SU-DHL-6 (cell line): ENCODE data around the gene POPDC2.

ENCODE experiments used
- H2AFZ ChIP-seq: fragments of 200-600 bp; sonication (generic); 2 replicates; pipeline ENCODE4 v1.6.1; 2014; ENCODE audit warnings: low read depth, mild to moderate bottlenecking, moderate library complexity, mixed read lengths, antibody characterized with exemption, low read length; ENCODE audit not compliant: severe bottlenecking
- H3F3A ChIP-seq: fragments of 200-600 bp; shearing (Covaris generic); 2 replicates; pipeline ENCODE4 v1.6.0; 2016; ENCODE audit warnings: antibody characterized with exemption, mild to moderate bottlenecking; ENCODE audit not compliant: insufficient read depth
- H3K27ac ChIP-seq: fragments of 200-600 bp; sonication (generic); 2 replicates; pipeline ENCODE4 v1.5.1; 2016; ENCODE audit warnings: low read depth, mild to moderate bottlenecking, low read length, moderate library complexity, mixed read lengths
- H3K27me3 ChIP-seq: fragments of 200-600 bp; sonication (generic), shearing (Covaris generic); 2 replicates; pipeline ENCODE4 v1.6.0; 2014; ENCODE audit warnings: mild to moderate bottlenecking, low read length
- H3K36me3 ChIP-seq: fragments of 200-600 bp; sonication (generic); 2 replicates; pipeline ENCODE4 v1.6.1; 2014; ENCODE audit warnings: mild to moderate bottlenecking, low read length, mixed read lengths
- H3K4me2 ChIP-seq: fragments of 300-600, 200-600 bp; shearing (Covaris generic), sonication (generic); 2 replicates; pipeline ENCODE4 v1.6.0; 2014; ENCODE audit warnings: low read length, low read depth, mild to moderate bottlenecking; ENCODE audit not compliant: poor library complexity, severe bottlenecking
- H3K4me3 ChIP-seq: fragments of 200-600 bp; sonication (generic); 2 replicates; pipeline ENCODE4 v1.5.1; 2014; ENCODE audit warnings: antibody characterized with exemption, low read length, mild to moderate bottlenecking, mixed read lengths; ENCODE audit not compliant: insufficient read depth, poor library complexity, severe bottlenecking
- H3K79me2 ChIP-seq: fragments of 200-600 bp; sonication (generic); 2 replicates; pipeline ENCODE4 v1.6.1; 2014; ENCODE audit warnings: mild to moderate bottlenecking, low read length, moderate library complexity; ENCODE audit not compliant: insufficient read depth
- H3K9ac ChIP-seq: fragments of 200-600 bp; sonication (generic); 2 replicates; pipeline ENCODE4 v1.7.0; 2014; ENCODE audit warnings: mild to moderate bottlenecking, low read length
- H3K9me2 ChIP-seq: fragments of 200-600 bp; sonication (generic); replicated peaks from 2 replicates; pipeline ENCODE4 v1.6.1; 2014; ENCODE audit warnings: low read length; ENCODE audit not compliant: insufficient read depth
- H3K9me3 ChIP-seq: fragments of 200-600 bp; sonication (generic); 2 replicates; pipeline ENCODE4 v1.6.1; 2014; ENCODE audit warnings: low read length, mixed read lengths; ENCODE audit not compliant: insufficient read depth
- H4K20me1 ChIP-seq: fragments of 200-600 bp; sonication (generic); 2 replicates; pipeline ENCODE4 v1.6.1; 2014; ENCODE audit warnings: low read depth, mild to moderate bottlenecking, antibody characterized with exemption, low read length, moderate library complexity, mixed read lengths
- CTCF ChIP-seq: fragments of 200-600 bp; sonication (generic); IDR thresholded peaks from one replicate; pipeline ENCODE4 v1.5.1; 2017; ENCODE audit warnings: antibody characterized with exemption, mild to moderate bottlenecking, low read length, moderate library complexity; ENCODE audit not compliant: insufficient read depth, poor library complexity, severe bottlenecking
- EZH2phosphoT487 ChIP-seq: fragments of 200-600 bp; sonication (generic), shearing (Covaris generic); conservative IDR thresholded peaks from 2 replicates; pipeline ENCODE4 v1.6.1; 2018; ENCODE audit warnings: mild to moderate bottlenecking, antibody characterized with exemption, low read length, moderate library complexity, mixed read lengths

POPDC2 gene

GRCh38 chr3:119600732-119601131, 59.7 kb downstream of the POPDC2 start:
- no peaks in the 10 kb centered on the region for H3K27me3 ChIP-seq
- TF ChIP-seq CTCF (no peak), EZH2phosphoT487 (no peak)
- H2AFZ ChIP-seq: no peak overlapping the region
- no peaks in the 10 kb centered on the region for H4K20me1 ChIP-seq
- no peaks in the 10 kb centered on the region for H3K36me3 ChIP-seq
- no peaks in the 10 kb centered on the region for H3F3A ChIP-seq
- H3K79me2 ChIP-seq: no peaks in the 10 kb centered on the region
- no peak overlapping the region for H3K4me2 ChIP-seq
- no peak overlapping the region for H3K4me3 ChIP-seq
- H3K9me3 ChIP-seq: no peaks in the 10 kb centered on the region
- H3K9me2 ChIP-seq: no peaks in the 10 kb centered on the region
- H3K27ac ChIP-seq: no peak overlapping the region
- no peak overlapping the region for H3K9ac ChIP-seq

GRCh38 chr3:119599558-119600174, 60.7 kb downstream of the POPDC2 start:
- Histone ChIP-seq H3K27ac (no peak overlapping the region), H3K9ac (no peak overlapping the region), H3K4me2 (no peak overlapping the region), H3K79me2 (no peaks in the 10 kb centered on the region), H3K9me3 (no peaks in the 10 kb centered on the region), H3K9me2 (no peaks in the 10 kb centered on the region), H3K36me3 (no peaks in the 10 kb centered on the region), H3K27me3 (no peaks in the 10 kb centered on the region), H3F3A (no peaks in the 10 kb centered on the region), H3K4me3 (no peak overlapping the region), H4K20me1 (no peaks in the 10 kb centered on the region), H2AFZ (no peak overlapping the region)
- TF ChIP-seq CTCF (no peak), EZH2phosphoT487 (no peak)

- no peak overlapping the region for H3K4me3 ChIP-seq
- H3K36me3 ChIP-seq: no peaks in the 10 kb centered on the region
Observed at GRCh38 chr3:119598410-119599098, 61.8 kb downstream of the POPDC2 start.

More at GRCh38 chr3:119598410-119599098, 61.8 kb downstream of the POPDC2 start:
- Histone ChIP-seq H3K9me2 (no peaks in the 10 kb centered on the region), H3K79me2 (no peaks in the 10 kb centered on the region), H3K4me2 (no peak overlapping the region), H2AFZ (no peak overlapping the region), H3K9me3 (no peaks in the 10 kb centered on the region), H3F3A (no peaks in the 10 kb centered on the region), H3K27me3 (no peaks in the 10 kb centered on the region), H3K27ac (no peak overlapping the region), H4K20me1 (no peaks in the 10 kb centered on the region), H3K9ac (no peak overlapping the region)
- TF ChIP-seq EZH2phosphoT487 (no peak), CTCF (no peak)
